Liver (tissue), 9 donors: ENCODE data around the gene MAP3K5. TPM values are rescaled to one million over a fixed set of nuclear protein-coding genes. Genes with fewer than 3 reads are reported as not detected.

Source experiments
- DNase-seq: peaks from one replicate; pipeline ENCODE4 v3.0.0-alpha.2; 2017; ENCODE audit warnings: low spot score
- H3K27ac ChIP-seq, 2 donors: one replicate each; pipeline ENCODE4 v1.7.0; 2013; ENCODE audit warnings: inconsistent platforms in 2 of 2, low read length in 2 of 2, control low read depth in 1 of 2, low read depth in 1 of 2, mild to moderate bottlenecking in 1 of 2
- H3K27me3 ChIP-seq, 4 donors: one replicate each; pipeline versions ENCODE4 v1.6.1 to v1.7.0; 2013; ENCODE audit warnings: low read length in 3 of 4, inconsistent platforms in 1 of 4, mild to moderate bottlenecking in 1 of 4, moderate library complexity in 1 of 4; ENCODE audit not compliant: control insufficient read depth in 4 of 4, insufficient read depth in 4 of 4
- H3K36me3 ChIP-seq, 4 donors: one replicate each; pipeline versions ENCODE4 v1.6.1 to v1.7.0; 2013; ENCODE audit warnings: low read length in 3 of 4, mild to moderate bottlenecking in 3 of 4, low read depth in 1 of 4, moderate library complexity in 1 of 4; ENCODE audit not compliant: control insufficient read depth in 4 of 4, insufficient read depth in 3 of 4
- H3K4me1 ChIP-seq, 4 donors: one replicate each; pipeline versions ENCODE4 v1.6.1 to v1.7.0; 2013; ENCODE audit warnings: low read length in 3 of 4, mild to moderate bottlenecking in 3 of 4, moderate library complexity in 1 of 4; ENCODE audit not compliant: control insufficient read depth in 4 of 4, insufficient read depth in 4 of 4
- H3K4me3 ChIP-seq, 3 donors: one replicate each; pipeline versions ENCODE4 v1.6.1 to v1.7.0; 2013; ENCODE audit warnings: low read length in 3 of 3, control low read depth in 1 of 3, low read depth in 1 of 3, mild to moderate bottlenecking in 1 of 3
- H3K9ac ChIP-seq, 2 donors: one replicate each; pipeline ENCODE4 v1.7.0; 2013; ENCODE audit warnings: low read length in 2 of 2, mild to moderate bottlenecking in 2 of 2, moderate library complexity in 2 of 2, control low read depth in 1 of 2, low read depth in 1 of 2
- H3K9me3 ChIP-seq, 4 donors: one replicate each; pipeline versions ENCODE4 v1.6.1 to v1.7.0; 2013; ENCODE audit warnings: low read length in 3 of 4; ENCODE audit not compliant: control insufficient read depth in 4 of 4
- CTCF ChIP-seq: fragments of 150-350 bp; IDR thresholded peaks from 2 replicates; pipeline ENCODE4 v1.5.1; 2017; ENCODE audit warnings: improper control_type of control experiment, low read depth, low read length; ENCODE audit not compliant: missing input control
- EGR1 ChIP-seq, 2 donors: IDR thresholded peaks; 2 replicates each; pipeline ENCODE4 v1.6.1; 2016 to 2018; ENCODE audit warnings: antibody characterized with exemption in 2 of 2, low read depth in 2 of 2
- FOXA1 ChIP-seq: IDR thresholded peaks from 2 replicates; pipeline ENCODE4 v1.6.1; 2016; ENCODE audit warnings: antibody characterized with exemption
- FOXA2 ChIP-seq: IDR thresholded peaks from 2 replicates; pipeline ENCODE4 v1.6.1; 2016; ENCODE audit warnings: antibody characterized with exemption
- GABPA ChIP-seq, 2 donors: IDR thresholded peaks in 1 of 2; conservative IDR thresholded peaks in 1 of 2; 2 replicates each; pipeline ENCODE4 v1.6.1; 2016; ENCODE audit warnings: antibody characterized with exemption in 2 of 2, mild to moderate bottlenecking in 1 of 2, moderate library complexity in 1 of 2
- HNF4A ChIP-seq, 2 donors: conservative IDR thresholded peaks; 2 replicates each; pipeline ENCODE4 v1.6.1; 2016; ENCODE audit warnings: antibody characterized with exemption in 2 of 2, mild to moderate bottlenecking in 2 of 2
- HNF4G ChIP-seq: IDR thresholded peaks from 2 replicates; pipeline ENCODE4 v1.6.1; 2016; ENCODE audit warnings: antibody characterized with exemption
- JUND ChIP-seq, 2 donors: IDR thresholded peaks; 2 replicates each; pipeline ENCODE4 v1.6.1; 2016; ENCODE audit warnings: antibody characterized with exemption in 2 of 2
- MAX ChIP-seq: IDR thresholded peaks from 2 replicates; pipeline ENCODE4 v1.6.1; 2016; ENCODE audit warnings: antibody characterized with exemption
- NR2F2 ChIP-seq: IDR thresholded peaks from 2 replicates; pipeline ENCODE4 v1.6.1; 2016; ENCODE audit warnings: antibody characterized with exemption
- REST ChIP-seq: IDR thresholded peaks from 2 replicates; pipeline ENCODE4 v1.6.1; 2016; ENCODE audit warnings: antibody characterized with exemption, mild to moderate bottlenecking
- RXRA ChIP-seq, 2 donors: IDR thresholded peaks; 2 replicates each; pipeline ENCODE4 v1.6.1; 2017 to 2018; ENCODE audit warnings: antibody characterized with exemption in 2 of 2, mild to moderate bottlenecking in 1 of 2
- TAF1 ChIP-seq: conservative IDR thresholded peaks from 2 replicates; pipeline ENCODE4 v1.6.1; 2016; ENCODE audit warnings: antibody characterized with exemption, mild to moderate bottlenecking
- ZBTB33 ChIP-seq: IDR thresholded peaks from 2 replicates; pipeline ENCODE4 v1.6.1; 2016; ENCODE audit warnings: antibody characterized with exemption
- WGBS: extraction: QIAGEN DNeasy Blood & Tissue Kit; methylation state at CpG from one replicate; pipeline ENCODE4 v1.1.7; 2013; 5-methylcytosine and 5-hydroxymethylcytosine counted together
- polyA plus RNA-seq, 2 donors: library from polyadenylated mRNA; stranded (reverse) in 1 of 2; unstranded in 1 of 2; fragments of 200-250 nt in 1 of 2; fragments of >200 nt in 1 of 2; fragmentation: Nextera tagmentation in 1 of 2; extraction: Ambion mirVana in 1 of 2; gene quantifications; one replicate each; pipeline versions ENCODE4 v1.2.1 to v1.2.3, GENCODE V29; 2013 to 2015
- total RNA-seq, 2 donors: library from RNA; depleted of rRNA; stranded (reverse); fragments of >200 nt; gene quantifications; one replicate each; pipeline ENCODE4 v1.2.3, GENCODE V29; 2014
- donor health status: healthy.
- donor health status: healthy.
- donor health status: healthy.
- donor health status: healthy.
- donor health status: healthy.

Gene MAP3K5
- total and polyA plus RNA-seq, 4 donors: 2.9 to 18.0 (median 5.5) TPM

DNA sequence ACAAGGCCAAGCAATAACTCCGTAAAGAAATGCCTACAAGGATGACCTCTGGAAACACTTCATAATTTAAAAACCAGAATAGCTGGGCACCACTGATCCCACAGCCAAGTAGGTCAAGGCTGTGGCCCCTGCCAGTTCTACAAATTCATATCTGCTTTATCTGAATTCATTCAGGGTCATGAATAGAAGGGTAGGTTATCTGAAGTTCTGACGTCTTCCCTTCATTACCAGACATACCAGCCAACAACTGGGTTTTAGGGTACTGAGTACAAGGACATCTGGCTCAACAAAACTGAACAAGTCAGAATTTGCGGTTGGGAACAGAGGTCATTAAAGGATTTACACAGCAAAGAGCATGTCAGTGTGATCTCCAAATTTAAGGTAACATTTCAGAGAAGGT, 26.0 kb downstream of the MAP3K5 start:
- no peak overlapping the region for H3K4me3 ChIP-seq
- no peaks in the 10 kb centered on the region for H3K27me3 ChIP-seq
- H3K9ac ChIP-seq: no peak overlapping the region
- no peak for TF ChIP-seq TAF1
- peak in 1 of 2 donors; percentile 51 for TF ChIP-seq RXRA (IDR thresholded peaks at IDR 0.05)
- TF ChIP-seq HNF4A (conservative IDR thresholded peaks at IDR 0.05): peak in 1 of 2 donors; percentile 59
- no peak for TF ChIP-seq GABPA (IDR thresholded peaks at IDR 0.05 in 1 of 2, conservative IDR thresholded peaks at IDR 0.05 in 1 of 2)
- peak; percentile 8 for TF ChIP-seq MAX
- TF ChIP-seq CTCF: no peak
- TF ChIP-seq ZBTB33: no peak
- no peak for TF ChIP-seq REST
- TF ChIP-seq HNF4G: no peak
- TF ChIP-seq FOXA1: no peak
- no peak for TF ChIP-seq FOXA2
- peak in 1 of 2 donors; percentile 15 for TF ChIP-seq JUND (IDR thresholded peaks at IDR 0.05)
- no peak for TF ChIP-seq NR2F2
- peak overlapping the region; percentile 2 to 21 for H3K27ac ChIP-seq
- H3K36me3 ChIP-seq: no peaks in the 10 kb centered on the region
- no peaks in the 10 kb centered on the region for H3K9me3 ChIP-seq
- peaks cover 6 to 46% (median 43%) of the 10 kb centered on the region in 4 donors for H3K4me1 ChIP-seq
- no peak for DNase-seq
- 30% methylated on average over 3 of the region's 3 CpGs for WGBS

DNA sequence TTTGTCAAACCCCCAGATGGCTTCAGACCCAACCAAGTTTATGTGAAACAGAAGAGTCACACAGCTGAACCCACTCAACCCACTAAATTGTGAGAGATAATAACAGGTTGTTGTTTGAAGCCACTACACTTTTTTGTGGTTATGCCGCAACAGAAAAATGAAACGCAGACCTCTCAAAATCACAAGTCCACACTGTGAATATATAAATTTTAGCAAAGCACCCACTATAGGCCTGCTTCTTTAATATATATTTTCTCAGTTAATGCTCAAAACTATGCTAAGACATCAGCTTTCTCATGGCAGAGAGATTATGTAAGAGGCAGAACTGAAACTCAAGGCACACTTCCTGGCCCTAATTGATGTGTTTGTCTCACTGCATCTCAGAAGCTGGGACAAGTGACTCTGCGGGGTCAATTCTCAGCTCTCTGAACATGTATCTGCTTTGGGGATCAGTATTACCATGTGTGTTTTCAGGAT, 27.7 kb downstream of the MAP3K5 start:
- WGBS: 77% methylated on average over 3 of the region's 3 CpGs
- Histone ChIP-seq H3K27ac (no peak overlapping the region), H3K27me3 (no peaks in the 10 kb centered on the region), H3K4me3 (no peak overlapping the region), H3K9ac (no peak overlapping the region), H3K4me1 (peaks cover 6 to 48% (median 44%) of the 10 kb centered on the region in 4 donors), H3K36me3 (no peaks in the 10 kb centered on the region), H3K9me3 (no peaks in the 10 kb centered on the region)
- no peak for DNase-seq
- no peak for TF ChIP-seq EGR1 (IDR thresholded peaks at IDR 0.05; ENCODE audit: low read depth in 2 of 2)
- no peak for TF ChIP-seq HNF4G
- TF ChIP-seq TAF1: no peak
- no peak for TF ChIP-seq CTCF
- TF ChIP-seq FOXA2: no peak
